ENCODE results near the gene DMGDH.
A peak's percentile ranks its signal among the peaks of the same experiment; 100 is the strongest.

The DMGDH gene

GRCh38 chr5:79108086-79108485 lies 38.6 kb upstream of the DMGDH start:
- DNase-seq (ENCODE audit: low read depth): no peak
- no peak for TF ChIP-seq CTCF (IDR thresholded peaks at IDR 0.05; ENCODE audit: low read length, missing control alignments)
- no peak overlapping the region for H3K4me3 ChIP-seq (replicated peaks; ENCODE audit: low read depth, low read length)

GRCh38 chr5:79107020-79107796 lies 37.7 kb upstream of the DMGDH start:
- no peak for TF ChIP-seq CTCF (IDR thresholded peaks at IDR 0.05; ENCODE audit: low read length, missing control alignments)
- peak; percentile 4 for DNase-seq (ENCODE audit: low read depth)

DNA sequence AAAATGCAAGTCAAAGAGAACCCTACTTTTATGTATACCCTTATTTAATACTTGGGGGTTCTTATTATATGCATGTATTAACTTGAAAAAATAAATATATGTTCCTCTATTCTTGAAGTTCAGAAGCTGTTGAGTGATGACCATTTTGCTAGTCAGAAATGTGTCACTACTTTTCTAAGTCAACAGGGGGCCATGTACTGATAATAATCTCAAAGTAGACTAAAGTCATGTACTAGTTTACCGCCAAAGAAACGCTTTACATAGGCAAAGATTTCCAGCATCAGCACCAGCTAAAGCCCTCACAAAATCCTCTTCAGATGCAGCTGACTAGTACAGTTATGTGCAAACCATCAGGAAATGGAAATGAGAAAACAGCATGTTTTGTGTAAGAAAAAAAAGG lies 36.4 kb upstream of the DMGDH start:
- no peak for DNase-seq (ENCODE audit: low read depth)
- no peak overlapping the region for H3K4me3 ChIP-seq (replicated peaks; ENCODE audit: low read depth, low read length)
- no peak for TF ChIP-seq CTCF (IDR thresholded peaks at IDR 0.05; ENCODE audit: low read length, missing control alignments)

More at GRCh38 chr5:79107020-79107796, 37.7 kb upstream of the DMGDH start:
- H3K4me3 ChIP-seq (replicated peaks; ENCODE audit: low read depth, low read length): no peak overlapping the region

GRCh38 chr5:79093762-79094161 lies 24.3 kb upstream of the DMGDH start:
- DNase-seq (ENCODE audit: low read depth): no peak
- no peak overlapping the region for H3K4me3 ChIP-seq (replicated peaks; ENCODE audit: low read depth, low read length)
- no peak for TF ChIP-seq CTCF (IDR thresholded peaks at IDR 0.05; ENCODE audit: low read length, missing control alignments)

DNA sequence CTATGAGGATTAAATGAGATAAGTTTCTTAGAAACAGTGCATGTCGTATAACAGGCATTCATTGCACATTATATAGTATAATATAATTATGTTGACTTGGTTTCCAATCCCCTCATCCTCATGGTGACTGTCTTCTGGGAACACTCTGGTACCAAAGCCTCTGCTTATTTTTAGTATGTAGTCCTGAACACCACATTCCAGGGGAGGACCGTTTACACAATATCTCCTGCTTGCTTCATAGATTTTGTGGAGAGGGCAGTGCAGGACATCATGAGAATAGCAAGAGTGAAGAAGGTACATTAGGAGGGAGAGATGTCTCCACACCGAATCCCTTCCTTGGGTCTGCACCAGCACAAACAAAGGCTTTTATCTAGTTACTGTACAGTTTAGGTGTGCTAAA lies 21.6 kb upstream of the DMGDH start:
- no peak for DNase-seq (ENCODE audit: low read depth)
- no peak overlapping the region for H3K4me3 ChIP-seq (replicated peaks; ENCODE audit: low read depth, low read length)
- TF ChIP-seq CTCF (IDR thresholded peaks at IDR 0.05; ENCODE audit: low read length, missing control alignments): no peak

GRCh38 chr5:79088507-79088906 lies 19.0 kb upstream of the DMGDH start:
- no peak for TF ChIP-seq CTCF (IDR thresholded peaks at IDR 0.05; ENCODE audit: low read length, missing control alignments)
- DNase-seq (ENCODE audit: low read depth): no peak
- H3K4me3 ChIP-seq (replicated peaks; ENCODE audit: low read depth, low read length): no peak overlapping the region

- TF ChIP-seq CTCF (IDR thresholded peaks at IDR 0.05; ENCODE audit: low read length, missing control alignments): no peak
- no peak overlapping the region for H3K4me3 ChIP-seq (replicated peaks; ENCODE audit: low read depth, low read length)
- no peak for DNase-seq (ENCODE audit: low read depth)
These were observed 16.6 kb upstream of the DMGDH start for GRCh38 chr5:79086116-79086515.
